Astrocyte of the cerebellum (primary cell): ENCODE data around the gene GABRG3.

Experiments used
- DNase-seq: peaks from one replicate; pipeline ENCODE4 v3.0.0-alpha.2; 2011; ENCODE audit warnings: low read depth
- H3K4me3 ChIP-seq: 2 replicates; pipeline ENCODE4 v1.5.1; 2011; ENCODE audit warnings: mild to moderate bottlenecking, low read depth, low read length, moderate library complexity
- in situ Hi-C: cut with HindIII; loops from 2 replicates; pipeline ENCODE4 v1.10.0; 2017; ENCODE audit warnings: low sequenced_read_pairs
- TF ChIP-seq, protein P1 (sequence below): IDR thresholded peaks from 2 replicates; pipeline ENCODE4 v1.5.1; 2012; ENCODE audit warnings: low read length, low read depth, moderate library complexity, mild to moderate bottlenecking; ENCODE audit errors: missing control alignments

GABRG3 gene

DNA sequence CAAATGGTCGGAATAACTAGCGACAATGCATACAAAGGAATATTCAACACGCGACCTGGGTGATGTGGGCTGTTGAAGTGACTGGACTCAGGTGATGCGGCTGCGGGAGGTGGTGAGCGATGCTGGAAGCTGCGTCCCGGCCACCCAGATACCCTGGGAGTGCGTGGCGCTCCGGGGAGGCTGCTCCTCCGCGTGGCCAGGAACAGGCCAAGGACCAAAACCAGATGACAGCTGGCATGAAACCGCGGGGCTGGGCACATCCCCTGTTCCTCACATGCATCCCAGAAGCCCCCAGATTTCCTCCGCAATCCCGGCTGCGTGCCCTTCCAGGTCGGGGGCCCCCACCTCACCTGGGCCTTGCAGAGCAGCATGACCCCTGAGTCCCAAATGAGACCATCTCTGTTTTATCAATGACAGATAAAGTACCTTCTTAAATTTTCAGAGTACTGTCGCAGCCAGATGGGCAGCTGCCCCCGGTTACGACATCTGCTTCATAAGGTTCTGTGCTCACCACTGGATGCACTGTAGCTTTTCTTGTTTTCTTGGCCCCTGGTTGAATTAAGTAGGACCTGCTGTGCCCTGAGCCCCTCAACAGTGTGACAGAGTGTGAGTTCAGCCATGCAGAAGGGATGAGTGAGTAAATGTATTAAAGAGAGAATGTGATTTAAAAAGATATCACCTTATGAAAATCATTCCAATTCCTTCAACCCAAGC lies 278.2 kb downstream of the GABRG3 start:
- no peak overlapping the region for H3K4me3 ChIP-seq
- DNase-seq: no peak
- in situ Hi-C loops: no loop called here
- TF ChIP-seq, protein P1, sequence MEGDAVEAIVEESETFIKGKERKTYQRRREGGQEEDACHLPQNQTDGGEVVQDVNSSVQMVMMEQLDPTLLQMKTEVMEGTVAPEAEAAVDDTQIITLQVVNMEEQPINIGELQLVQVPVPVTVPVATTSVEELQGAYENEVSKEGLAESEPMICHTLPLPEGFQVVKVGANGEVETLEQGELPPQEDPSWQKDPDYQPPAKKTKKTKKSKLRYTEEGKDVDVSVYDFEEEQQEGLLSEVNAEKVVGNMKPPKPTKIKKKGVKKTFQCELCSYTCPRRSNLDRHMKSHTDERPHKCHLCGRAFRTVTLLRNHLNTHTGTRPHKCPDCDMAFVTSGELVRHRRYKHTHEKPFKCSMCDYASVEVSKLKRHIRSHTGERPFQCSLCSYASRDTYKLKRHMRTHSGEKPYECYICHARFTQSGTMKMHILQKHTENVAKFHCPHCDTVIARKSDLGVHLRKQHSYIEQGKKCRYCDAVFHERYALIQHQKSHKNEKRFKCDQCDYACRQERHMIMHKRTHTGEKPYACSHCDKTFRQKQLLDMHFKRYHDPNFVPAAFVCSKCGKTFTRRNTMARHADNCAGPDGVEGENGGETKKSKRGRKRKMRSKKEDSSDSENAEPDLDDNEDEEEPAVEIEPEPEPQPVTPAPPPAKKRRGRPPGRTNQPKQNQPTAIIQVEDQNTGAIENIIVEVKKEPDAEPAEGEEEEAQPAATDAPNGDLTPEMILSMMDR: no peak

DNA sequence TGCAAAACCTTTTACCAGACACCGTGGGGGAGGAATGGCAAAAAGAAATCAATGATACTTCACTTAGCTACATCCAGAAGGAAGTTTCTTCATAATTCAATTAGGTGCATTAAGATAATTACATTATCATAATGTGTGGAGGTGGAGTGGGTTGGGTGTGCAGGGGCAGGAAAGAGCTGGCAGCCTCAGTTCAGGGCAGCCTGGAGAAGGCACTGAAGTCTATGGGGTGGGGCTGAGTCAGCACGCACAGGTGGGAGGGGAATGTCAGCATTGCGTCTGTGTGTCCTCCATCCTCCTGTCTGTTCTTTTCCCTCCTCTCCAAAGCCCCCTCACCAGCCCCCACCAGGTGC lies 278.8 kb downstream of the GABRG3 start:
- TF ChIP-seq, protein P1: no peak
- no peak for DNase-seq
- in situ Hi-C loops: no loop called here
- H3K4me3 ChIP-seq: no peak overlapping the region

DNA sequence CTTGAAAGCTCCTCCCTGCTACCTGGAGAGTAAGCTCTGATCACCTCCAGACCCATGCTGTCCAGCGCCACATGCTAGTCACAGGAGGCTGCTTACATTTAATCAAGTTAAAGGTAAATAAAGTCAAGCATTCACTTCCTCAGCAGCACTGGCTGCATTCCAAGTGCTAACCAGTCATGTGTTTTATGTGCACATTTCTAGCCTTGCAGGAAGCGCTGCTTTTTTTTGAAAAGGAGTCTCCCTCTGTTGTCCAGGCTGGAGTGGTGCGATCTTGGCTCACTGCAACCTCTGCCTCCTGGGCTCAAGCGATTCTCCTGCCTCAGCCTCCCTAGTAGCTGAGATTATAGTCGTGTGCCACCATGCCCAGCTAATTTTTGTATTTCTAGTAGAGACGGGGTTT lies 279.2 kb downstream of the GABRG3 start:
- TF ChIP-seq, protein P1: no peak
- in situ Hi-C loops: no loop called here
- DNase-seq: no peak
- no peak overlapping the region for H3K4me3 ChIP-seq

DNA sequence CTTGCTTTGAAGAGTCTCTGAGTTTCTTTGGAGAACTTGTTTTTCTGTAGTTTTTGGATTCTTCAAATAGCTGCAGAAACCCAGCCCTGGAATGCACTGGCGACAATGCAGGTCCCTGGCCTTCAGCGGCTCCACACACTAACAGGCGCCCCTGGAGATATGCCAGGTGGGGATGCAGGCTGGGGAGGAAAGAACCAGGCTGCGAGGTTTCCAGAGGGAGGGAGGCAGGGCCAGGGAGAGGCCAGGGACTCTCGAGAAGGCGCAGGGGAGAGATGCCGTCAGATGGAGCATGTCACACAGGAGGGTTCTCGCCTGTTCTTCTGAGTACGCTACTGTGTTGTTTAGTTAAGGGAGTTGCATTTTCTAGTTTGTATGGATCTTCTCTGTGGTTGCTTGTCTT lies 283.1 kb downstream of the GABRG3 start:
- in situ Hi-C loops: no loop called here
- TF ChIP-seq, protein P1: no peak
- DNase-seq: no peak
- H3K4me3 ChIP-seq: no peak overlapping the region

DNA sequence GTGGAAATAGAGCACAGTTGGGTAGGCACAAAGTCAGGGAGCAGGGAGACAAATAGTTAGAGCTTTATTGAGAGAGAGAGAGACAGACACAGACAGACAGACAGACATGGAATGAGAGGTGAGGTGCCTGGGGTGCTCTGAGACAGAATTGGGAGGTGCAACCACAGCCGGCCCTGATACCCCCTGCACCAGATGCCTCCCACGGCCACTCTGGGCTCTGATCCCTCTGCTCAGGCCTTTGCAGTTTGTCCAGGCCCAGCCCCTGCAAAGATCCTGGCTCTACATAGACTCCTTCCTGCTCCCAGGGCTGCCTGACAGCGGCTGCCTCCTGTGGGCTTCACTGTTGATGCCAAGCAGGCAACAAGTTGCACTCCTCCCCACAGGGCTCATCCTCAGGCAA lies 283.8 kb downstream of the GABRG3 start:
- no peak for DNase-seq
- TF ChIP-seq, protein P1: no peak
- H3K4me3 ChIP-seq: no peak overlapping the region
- in situ Hi-C loops: no loop called here

DNA sequence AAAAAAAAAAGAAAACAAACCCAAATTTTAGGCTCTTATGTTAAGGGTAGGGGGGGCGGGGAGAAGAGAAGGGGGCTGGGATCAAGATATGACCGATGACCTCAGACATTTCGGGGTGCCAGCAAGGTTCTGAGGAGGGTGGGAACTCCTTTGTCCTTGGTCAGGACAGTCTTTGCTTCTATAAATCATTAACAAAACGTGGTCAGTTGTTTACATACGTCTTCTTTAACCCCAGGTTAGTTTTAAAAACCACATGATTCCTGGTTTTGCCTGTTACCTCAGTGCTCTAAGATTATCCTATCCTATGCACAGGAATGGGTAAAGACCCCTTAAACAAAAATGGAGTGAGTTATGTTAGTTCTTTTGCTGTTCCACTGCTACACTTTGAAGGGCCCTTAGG lies 285.5 kb downstream of the GABRG3 start:
- no peak overlapping the region for H3K4me3 ChIP-seq
- TF ChIP-seq, protein P1: no peak
- in situ Hi-C loops: no loop called here
- no peak for DNase-seq
